ENCODE results near the gene SPRTN.

DNA sequence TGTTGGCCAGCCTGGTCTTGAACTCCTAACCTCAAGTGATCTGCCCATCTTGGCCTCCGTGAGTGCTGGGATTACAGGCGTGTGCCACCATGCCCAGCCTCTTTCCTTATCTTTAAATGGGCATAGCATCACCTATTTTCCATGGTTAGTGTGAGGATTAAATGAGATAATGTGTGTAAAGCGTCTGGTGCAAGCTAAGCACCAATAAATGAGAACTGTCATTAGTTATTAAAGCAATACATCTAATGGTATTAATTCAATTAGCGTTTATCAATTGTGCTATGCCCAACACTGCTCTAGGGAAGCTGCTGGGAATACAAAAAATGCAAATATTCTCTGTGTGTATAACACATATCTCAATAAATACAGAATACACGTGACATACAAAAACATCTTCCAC lies 10.5 kb upstream of the SPRTN start:
- TF ChIP-seq CEBPB (IDR thresholded peaks at IDR 0.05; ENCODE audit: low read depth, low read length) (no peak), HDAC6 (IDR thresholded peaks at IDR 0.05; ENCODE audit: low read depth, low read length) (no peak), POLR2AphosphoS5 (IDR thresholded peaks at IDR 0.05; ENCODE audit: low read depth, low read length) (no peak), POLR2A (IDR thresholded peaks at IDR 0.05; ENCODE audit: control extremely low read depth in 1 of 2, low read depth in 2 of 2, low read length in 2 of 2) (no peak)
